Activated CD4-positive, alpha-beta T cell treated with anti-CD3 and anti-CD28 coated beads, Interleukin-2, amount 50 U/mL, for 4 hours (primary cell): ENCODE results near the gene CBFA2T2.
"Not testable (repeated sequence)": the region's sequence is repeated elsewhere in the genome, so short reads cannot be mapped to it uniquely, and the experiment has no call there.

Source experiments
- DNase-seq, 2 experiments: peaks; one replicate each; pipeline ENCODE4 v3.0.0-alpha.2; 2020

The CBFA2T2 gene

DNA sequence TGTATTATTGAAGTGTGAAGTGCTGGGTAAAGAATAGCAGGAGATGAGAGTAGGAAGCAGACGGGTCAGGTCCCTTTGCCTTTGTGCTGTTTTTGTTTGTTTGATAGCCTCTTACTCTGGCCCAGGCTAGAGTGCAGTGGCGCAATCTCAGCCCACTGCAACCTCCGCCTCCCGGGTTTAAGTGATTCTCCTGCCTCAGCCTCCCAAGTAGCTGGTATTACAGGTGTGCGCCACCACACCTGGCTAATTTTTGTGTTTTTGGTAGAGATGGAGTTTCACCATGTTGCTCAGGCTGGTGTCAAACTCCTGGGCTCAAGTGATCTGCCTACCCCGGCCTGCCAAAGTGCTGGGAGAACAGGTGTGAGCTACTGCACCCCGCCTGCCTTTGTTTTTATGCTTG is 18.1 kb downstream of the CBFA2T2 start:
- DNase-seq: not testable (repeated sequence)

DNA sequence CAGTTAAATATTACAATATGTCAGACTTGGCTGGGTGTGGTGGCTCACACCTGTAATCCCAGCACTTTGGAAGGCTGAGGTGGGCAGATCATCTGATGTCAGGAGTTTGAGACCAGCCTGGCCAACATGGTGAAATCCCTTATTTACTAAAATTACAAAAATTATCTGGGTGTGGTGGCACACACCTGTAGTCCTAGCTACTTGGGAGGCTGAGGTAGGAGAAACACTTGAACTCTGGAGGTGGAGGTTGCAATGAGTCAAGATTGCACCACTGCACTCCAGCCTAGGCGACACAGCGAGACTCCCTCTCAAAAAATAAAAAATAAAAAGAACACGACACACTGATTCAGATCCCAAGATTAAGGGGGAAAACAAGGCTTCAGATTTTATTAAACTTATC is 19.2 kb downstream of the CBFA2T2 start:
- DNase-seq: not testable (repeated sequence)

- not testable (repeated sequence) for DNase-seq
Observed at GRCh38 chr20:33511876-33512275, 22.0 kb downstream of the CBFA2T2 start.

GRCh38 chr20:33515569-33516216 is 25.8 kb downstream of the CBFA2T2 start:
- DNase-seq: no peak

- no peak for DNase-seq
Observed at GRCh38 chr20:33516882-33517281, 27.0 kb downstream of the CBFA2T2 start.

GRCh38 chr20:33518071-33518470 is 28.2 kb downstream of the CBFA2T2 start:
- no peak for DNase-seq

DNA sequence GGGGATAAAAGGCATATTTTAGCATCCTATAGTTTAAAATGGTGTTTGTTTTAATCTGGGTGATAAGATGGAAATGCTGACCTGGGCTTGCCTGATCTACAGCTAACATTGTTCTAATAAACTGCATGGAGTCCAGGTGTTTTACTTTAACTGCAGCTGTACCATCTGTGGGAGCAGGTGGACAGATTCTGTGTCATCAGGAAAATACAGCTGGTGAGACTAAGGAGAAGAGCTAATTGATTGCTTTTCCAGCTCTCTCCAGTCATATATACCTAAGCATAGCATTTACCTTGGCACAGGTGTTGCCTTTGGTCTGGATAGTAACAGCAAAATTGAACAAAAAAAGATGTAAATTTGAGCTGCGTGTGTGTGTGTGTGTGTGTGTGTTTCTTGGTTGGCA is 31.6 kb downstream of the CBFA2T2 start:
- DNase-seq: no peak

- DNase-seq: no peak
Observed at GRCh38 chr20:33522256-33522820, 32.4 kb downstream of the CBFA2T2 start.

GRCh38 chr20:33524261-33524660 is 34.4 kb downstream of the CBFA2T2 start:
- no peak for DNase-seq

- no peak for DNase-seq
Observed at GRCh38 chr20:33526769-33527168, 36.9 kb downstream of the CBFA2T2 start.

DNA sequence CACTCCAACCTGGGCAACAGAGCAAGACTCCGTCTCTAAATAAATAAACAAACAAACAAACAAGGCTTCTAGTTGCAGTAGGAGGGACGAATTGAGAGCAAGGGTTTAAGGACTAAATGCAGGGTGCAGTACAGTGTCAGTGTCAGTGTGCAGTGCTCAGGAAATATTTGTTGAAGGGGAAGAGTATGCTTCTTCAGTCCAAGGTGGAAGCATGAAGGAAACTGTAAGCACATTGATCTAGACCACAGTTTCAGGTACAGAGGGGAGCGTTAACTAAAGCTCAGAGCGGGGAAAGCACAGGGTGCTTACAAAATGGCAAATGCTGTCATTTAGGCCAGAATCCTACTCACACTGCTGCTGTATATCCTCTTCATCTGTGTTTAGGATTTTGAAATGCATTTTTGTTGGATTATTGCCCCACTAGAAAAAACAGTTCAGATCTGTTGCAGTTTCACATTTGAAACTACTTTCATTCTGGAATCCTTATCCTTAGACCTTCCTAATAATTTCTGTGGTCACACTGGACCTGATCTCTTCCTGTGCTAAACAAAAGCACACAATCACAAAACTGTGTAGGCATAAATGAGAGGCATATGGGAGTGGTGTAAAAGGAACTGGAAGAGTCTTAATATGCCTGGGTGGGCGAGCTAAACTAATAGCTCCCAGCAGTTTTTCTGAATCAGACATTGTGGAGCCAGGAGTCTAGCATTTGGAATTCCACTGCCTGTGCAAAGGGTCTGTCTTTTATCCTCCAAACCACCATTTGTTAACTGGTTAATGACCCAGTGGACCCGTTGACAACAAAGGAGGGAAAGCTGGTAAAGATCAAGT is 41.4 kb downstream of the CBFA2T2 start:
- DNase-seq: no peak

- no peak for DNase-seq
Observed at GRCh38 chr20:33531885-33532284, 42.0 kb downstream of the CBFA2T2 start.

DNA sequence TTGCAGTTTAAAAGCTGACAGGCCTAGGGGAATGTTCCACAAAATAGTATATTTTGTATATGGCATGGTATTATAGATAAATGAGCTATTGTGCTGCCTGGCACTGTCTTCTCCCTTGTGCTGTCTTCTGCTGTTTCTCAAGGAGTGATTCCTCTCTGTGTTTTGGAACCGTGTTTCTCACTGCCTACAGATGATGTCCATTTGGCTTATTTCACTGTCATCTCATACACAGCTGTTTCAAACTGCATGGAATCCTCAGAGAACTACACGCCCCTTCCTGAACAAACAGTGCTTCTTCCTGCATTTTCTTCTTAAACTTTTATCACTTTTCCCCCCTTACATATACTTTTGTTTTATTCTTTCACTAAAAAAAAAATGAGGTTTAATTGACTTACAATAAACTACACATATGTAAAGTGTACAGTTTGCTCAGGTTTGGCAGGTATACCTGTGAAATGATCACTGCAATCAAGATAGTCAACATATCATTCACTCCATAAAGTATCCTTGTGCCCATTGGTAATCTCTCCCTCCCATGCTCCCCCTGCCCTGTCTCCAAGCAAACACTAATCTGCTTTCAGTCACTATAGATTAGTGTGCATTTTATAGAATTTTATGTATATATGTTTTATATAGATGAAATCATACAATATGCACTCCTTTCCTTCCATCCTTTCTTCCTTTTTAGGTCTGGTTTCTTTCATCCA is 43.0 kb downstream of the CBFA2T2 start:
- no peak for DNase-seq

- not testable (repeated sequence) for DNase-seq
Observed at GRCh38 chr20:33535717-33536116, 45.8 kb downstream of the CBFA2T2 start.

DNA sequence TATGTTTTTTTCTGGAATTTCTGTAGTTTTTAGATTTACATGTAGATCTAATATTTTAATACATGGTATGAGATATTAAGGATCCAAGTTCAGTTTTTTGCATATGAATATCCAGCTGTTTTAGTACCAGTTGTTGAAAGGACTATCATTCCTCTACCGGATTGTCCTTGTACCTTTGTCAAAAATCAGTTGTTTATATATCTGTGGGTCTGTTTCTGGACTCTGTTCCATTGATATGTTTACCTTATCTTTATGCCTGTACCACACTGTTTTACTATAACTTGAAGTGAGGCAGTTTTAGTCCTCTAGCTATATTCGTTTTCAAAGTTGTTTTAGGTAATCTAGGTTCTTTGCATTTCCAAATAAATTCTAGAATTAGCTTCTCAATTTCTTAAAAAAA is 47.7 kb downstream of the CBFA2T2 start:
- no peak for DNase-seq

DNA sequence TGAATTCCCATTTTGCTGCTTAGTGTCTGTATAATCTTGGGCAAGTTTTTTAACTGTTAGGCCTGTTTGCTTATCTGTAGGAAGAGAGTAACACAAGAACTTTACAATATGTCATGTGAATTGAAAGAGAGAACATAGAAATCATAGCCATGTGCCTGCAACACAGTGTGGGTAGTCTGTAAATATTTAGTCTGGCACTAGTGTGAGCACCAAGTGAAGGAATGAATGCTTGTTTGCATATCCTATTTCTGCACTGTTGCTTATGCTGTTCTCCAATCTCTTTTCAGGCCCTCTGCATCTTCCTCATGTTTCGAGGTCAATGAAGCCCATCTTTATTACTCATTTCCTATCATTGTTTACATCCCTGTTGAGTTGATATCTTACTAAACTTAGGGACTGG is 49.2 kb downstream of the CBFA2T2 start:
- DNase-seq: no peak

GRCh38 chr20:33540427-33540826 is 50.5 kb downstream of the CBFA2T2 start:
- no peak for DNase-seq

DNA sequence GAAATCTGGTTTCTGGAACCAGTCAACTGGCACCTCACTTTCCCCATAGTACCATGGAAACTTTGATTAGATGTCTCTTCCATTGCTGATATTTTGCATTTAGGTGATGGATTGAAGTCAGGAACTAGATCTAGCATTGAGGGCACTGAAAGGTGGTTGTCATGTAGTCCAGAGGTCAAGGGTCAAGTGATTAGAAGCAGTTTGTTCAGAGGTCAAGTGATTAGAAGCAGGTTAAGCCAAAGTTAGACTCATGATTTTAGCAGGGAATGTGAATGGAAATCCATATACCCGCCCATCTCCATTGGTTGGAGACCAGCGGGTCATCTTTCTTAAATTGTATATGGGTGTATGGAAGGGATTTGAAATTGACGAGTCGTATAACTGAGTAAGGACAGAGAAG is 51.2 kb downstream of the CBFA2T2 start:
- DNase-seq: no peak

- no peak for DNase-seq
Observed at GRCh38 chr20:33541797-33542196, 51.9 kb downstream of the CBFA2T2 start.

DNA sequence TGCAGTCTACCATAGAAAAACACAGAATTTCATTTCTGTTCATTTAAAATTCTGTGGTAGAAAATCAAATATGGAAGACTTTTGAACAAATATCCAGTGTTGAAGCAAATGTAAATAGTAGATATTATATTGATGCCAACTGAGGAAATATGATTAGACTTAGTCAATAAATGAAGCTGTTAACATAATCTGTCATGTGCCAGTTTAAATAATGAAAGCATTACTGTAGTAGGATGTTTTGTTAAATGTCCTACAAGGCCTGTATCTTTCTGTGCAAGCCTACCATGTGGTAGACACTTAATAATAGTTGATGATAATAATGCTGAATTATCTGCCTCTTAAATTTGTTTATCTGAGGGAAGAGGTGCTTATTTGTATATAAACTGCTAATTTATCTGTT is 55.9 kb downstream of the CBFA2T2 start:
- DNase-seq: no peak

DNA sequence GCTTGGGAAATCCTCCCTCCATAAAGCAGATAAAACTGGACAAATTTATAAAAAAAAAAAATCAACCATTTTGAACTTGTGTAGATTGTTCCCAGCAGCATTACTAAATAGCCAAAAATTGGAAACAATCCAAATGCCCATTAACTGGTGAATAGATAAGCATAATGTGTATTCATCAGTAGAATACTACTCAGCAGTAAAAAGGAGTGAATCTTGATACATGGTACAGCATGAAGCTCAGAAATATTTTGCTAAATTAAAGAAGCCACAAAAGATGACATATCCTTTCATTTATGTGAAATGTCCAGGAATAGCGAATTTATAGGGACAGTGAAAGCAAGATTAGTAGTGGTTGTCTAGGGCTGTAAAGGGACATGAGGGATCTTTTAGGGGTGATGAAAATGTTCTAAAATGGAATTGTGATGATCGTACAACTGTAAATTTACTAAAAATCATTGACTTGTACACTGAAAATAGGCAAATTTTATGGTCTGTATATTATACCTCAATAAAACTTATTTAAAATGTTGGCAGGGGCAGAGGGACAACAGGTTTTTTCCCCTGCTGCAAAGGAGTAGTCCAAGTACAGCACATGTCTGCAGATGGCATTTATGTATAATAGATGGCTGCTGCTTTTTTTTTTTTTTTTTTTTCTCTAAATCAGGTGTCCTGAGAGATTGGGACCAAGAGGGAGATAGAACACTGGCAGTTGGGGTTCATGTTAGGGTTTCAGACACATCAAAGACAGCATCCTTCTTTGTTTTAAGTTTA is 59.5 kb downstream of the CBFA2T2 start:
- DNase-seq: no peak

- DNase-seq: no peak
Observed at GRCh38 chr20:33551778-33552177, 61.9 kb downstream of the CBFA2T2 start.

DNA sequence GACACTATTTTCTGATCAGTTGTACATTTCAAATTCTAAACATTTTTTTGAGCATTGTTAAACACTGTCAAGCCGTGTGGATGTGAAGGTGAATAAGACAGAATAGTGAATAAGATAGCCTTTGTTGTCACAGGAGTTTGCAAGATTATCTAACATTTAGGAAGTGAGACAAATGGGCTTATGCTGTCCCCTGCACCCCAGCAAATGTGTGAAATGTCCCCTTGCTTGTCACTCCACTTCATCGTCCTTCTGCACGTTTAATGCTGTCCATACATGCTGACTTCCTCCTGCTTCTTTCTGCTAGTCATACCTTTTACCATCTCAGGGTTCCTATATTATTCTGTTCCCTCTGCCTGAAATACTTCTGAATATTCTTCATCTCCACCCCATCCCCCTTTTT is 62.6 kb downstream of the CBFA2T2 start:
- no peak for DNase-seq
